Right hindlimb (tissue), 1 donor: ENCODE data around the gene CSNK2A2.
A peak's percentile ranks its signal among the peaks of the same experiment; 100 is the strongest.

Experiments used
- DNase-seq: peaks from one replicate; pipeline ENCODE4 v3.0.0-alpha.2; 2018

Gene CSNK2A2

DNA sequence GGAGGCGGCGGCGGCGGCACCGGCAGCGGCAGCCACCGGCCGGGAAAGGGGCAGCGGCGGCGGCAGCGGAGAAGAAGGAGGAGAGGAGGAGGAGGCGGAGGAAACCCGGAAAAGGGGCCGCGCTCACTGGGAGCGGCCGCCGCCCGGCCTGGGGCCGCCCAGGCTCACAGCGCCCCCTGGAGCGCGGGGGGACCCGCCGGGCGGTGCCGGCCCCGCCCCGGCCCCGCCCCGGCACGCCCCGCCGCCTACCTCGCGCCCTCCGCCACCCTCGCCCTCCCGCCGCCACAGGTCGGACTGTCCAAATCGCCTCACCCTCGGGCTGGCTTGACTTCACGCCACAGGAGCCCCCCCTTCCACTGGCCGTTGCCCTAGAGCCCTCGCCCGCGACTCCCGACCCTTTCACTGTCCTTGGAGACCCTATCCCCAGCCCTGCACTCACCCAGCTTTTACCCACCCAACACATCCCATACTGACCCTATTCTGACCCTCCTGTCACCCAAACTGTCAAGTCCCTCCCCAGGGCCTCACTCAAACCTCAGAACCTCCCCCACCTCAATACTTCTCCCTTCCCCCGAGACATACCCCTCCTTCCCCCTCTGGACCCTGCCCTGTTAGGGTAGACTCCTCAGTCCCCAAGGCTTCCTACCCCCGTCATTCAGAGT lies at the start of gene CSNK2A2:
CSNK2A2 (minus strand) TSS at position 85 of the 662 bp plus-strand sequence. CDS start 370 bp downstream, outside the sequence.
- DNase-seq = peak; percentile 78

DNA sequence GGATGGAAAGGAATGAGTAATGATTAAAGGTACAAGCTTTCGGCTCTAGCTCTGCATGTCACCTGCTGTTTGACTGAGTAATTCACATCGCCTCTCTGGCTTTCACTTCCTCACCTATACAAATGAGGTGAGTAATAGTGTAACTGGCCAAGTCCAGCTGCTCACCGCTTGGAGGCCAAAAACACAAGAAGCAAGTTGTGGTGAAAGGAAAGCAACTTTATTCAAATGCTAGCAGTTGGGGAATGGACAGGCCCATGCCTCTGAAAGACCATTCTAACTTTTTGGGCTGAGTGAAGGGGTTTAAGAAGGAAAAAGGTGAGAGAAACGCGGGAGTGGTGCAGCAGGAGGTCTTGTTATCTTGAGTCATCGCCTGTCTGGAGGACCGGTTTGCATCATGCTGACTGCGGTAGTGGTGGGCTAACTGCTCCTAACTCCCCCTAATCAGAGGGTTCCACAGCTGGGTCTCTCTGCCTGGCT lies 45.7 kb upstream of the CSNK2A2 start:
- DNase-seq = no peak

DNA sequence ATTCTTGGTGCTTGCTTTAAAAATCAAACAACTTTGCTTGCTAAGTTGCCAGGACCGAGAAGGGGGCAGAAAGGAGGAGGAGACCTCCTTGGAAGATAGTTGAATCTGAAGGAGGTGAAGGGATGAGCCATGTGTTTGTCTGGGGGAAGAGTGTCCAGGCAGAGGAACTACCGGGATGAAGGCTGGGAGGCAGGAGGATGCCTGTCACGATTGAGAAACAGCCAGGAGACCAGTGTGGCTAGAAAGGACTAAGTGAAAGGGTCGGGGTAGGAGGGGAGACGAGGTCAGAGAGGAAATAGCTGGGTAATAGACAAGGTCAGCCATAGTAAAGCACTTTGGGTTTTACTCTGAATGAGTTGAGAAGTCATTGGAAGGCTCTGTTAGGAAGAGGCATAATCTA lies 38.9 kb upstream of the CSNK2A2 start:
- no peak for DNase-seq

DNA sequence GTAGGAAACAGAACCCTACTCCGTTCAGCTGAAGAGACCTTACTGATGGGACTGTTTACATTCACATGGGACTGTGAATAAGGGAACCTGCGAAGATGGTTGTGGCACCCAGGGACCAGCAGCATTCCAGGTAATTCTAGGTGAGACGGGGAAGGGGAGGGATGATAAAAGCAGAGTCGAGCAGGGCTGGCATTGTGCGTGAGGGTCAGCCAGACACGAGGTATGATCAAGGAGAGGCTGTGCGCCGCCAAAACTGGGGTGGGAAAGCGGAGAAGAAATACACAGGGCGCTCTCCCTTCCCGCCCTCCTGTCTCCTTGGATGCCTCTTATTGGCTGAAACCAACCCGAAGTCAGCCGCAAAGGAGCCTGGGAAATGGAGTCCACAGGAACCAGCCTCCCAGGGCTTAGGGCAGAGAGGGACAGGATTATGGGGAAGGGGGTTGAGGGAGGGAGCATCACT lies 38.4 kb upstream of the CSNK2A2 start:
- peak; percentile 75 for DNase-seq

DNA sequence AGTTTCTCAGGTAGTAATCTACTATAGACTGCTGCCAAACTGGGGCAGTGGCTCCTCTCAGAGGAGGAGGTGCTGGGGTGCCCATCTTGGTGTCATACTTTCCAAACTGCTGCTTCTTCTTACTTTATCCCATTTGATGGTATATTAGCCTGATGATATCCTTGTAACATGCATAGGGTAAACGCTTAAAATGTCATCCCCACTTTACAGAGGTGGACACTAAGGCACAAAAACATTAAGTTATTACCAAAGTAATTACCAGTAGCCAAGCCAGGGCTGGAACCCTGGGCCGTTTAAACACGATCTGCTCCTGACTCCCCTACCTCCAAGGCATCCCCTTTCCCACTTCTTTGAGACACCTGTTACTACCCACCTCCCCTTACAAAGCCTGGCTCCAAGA lies 37.8 kb upstream of the CSNK2A2 start:
- DNase-seq = no peak

DNA sequence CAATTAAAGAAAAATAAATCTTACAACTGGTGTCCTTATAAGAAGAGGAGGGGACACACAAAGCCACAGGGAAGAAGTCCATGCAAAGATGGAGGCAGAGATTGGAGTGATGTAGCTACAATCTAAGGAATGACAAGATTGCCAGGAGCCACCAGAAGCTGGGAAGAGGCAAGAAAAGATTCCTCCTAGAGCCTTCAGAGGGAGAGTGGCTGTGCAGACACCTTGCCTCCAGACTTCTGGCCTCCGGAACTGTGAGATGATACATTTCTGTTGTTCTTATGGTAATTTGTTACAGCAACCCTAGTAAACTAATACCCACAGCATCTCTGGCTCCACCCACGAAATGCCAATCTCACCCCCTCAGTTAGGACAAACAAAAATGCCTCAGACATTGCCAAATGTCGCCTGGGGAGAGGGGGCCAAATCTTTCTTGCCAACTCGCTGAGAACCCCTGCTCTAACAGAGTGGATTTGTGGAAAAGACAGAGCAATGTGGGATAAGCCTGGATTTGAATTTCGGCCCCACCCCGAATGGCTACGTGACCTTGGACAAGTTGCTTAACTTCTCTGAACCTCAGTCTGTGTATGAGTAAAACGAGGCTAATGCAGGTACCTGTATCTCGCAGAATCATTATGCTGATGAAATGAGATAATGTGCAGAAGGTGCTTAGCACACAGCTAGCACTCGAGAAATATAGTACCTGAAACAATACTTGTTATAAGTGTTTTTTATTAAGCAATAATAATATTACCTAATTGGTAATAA lies 37.1 kb upstream of the CSNK2A2 start:
- DNase-seq = no peak

DNA sequence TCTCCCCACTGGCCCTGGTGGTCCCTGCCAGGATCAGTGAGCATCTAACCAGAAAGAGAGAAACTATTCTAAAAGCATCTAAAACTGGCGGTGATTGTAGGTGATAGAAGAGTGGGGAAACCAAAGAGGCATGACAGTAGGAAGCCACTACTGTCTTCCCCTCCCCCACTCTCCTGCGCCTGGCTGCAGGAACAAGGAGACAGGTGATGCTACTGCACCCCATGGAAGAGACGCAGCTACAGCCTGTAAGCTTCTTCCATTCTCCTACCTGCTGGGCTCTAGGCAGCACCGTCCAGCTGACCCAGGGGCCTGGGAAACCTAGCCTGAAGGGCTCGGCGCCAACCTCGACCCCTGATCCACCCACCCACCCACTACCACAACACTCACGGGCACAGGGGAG lies 32.4 kb upstream of the CSNK2A2 start:
- DNase-seq = no peak

DNA sequence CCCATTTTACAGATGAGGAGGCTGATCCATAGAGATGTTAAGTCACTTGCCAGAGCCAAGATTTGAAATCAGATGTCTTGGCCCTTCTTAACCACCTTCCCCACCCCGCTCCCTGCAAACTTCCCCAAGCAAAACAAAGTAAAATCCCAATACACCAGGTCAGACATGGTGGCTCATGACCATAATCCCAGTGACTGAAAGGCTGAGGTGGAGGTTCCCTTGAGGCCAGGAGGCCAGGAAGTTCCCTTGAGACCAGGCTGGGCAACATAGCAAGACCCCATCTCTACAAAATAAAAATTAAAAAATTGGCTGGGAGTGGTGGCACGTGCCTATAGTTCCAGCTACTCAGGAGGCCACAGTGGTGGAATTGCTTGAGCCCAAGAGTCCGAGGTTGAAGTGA lies 28.9 kb upstream of the CSNK2A2 start:
- no peak for DNase-seq

DNA sequence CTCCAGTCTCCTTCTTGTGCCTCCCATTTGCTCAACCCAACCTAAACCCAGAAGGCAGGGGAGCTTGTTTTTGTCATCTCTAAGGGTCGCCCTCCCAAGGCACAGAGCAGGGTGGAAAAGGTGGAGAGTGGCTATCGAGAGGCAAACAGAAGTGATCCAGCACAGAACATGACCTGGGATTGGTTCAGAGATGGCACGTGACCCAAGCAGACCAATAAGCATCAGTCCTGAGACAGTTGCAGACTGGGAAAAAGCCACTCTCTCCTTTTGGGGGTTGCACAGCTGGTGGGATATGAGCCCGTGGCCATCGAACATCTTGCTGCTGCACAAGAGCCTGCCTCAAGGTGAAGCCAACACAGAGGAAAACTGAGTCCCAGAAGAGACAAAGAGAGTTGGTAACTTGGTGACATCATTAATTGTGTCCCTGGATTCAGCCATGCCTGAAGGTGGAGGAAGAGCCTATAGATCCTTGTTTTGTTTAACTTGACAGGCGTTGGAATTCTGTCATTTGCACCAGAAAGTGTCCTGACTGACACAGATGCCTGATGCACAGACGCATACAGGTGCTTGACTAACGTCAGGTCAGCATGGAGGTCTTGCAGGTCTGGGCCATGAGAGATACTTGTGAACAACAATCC lies 28.2 kb upstream of the CSNK2A2 start:
- no peak for DNase-seq

DNA sequence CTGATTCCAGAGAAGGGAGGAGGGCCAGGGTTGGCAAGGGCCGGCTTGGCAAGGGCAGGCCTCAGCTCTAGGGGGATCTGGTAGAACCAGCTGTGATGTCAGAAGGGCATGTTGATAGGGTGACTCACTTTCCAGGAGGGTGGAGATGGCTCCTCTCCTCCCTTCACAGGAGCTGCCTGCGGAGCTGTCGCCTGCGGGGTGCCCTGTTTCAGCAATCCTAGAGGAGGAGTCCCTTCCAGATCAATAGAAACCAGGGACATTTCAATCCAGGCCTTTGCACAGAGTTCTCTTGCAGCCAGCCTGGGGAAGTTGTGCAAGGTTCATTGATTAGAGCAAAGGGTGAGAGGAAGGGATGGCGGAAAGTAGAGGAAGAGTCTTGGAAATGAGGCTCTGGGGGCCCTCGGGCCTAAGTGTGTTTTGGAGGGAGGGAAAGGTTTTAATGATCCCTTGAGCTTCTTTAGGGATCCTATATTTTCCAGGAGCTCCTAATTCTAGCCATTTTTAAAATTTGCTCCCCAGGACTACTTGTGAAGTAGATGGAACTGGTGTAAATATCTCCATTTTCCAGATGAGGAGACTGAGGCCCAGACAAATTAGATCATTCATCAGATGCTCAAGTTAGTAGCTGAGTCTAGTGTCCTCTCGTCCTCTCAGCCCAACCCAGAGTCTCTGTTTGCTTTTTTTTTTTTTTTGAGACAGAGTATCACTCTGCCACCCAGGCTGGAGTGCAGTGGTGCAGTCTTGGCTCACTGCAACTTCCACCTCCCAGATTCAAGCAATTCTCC lies 24.8 kb upstream of the CSNK2A2 start:
- DNase-seq = no peak

DNA sequence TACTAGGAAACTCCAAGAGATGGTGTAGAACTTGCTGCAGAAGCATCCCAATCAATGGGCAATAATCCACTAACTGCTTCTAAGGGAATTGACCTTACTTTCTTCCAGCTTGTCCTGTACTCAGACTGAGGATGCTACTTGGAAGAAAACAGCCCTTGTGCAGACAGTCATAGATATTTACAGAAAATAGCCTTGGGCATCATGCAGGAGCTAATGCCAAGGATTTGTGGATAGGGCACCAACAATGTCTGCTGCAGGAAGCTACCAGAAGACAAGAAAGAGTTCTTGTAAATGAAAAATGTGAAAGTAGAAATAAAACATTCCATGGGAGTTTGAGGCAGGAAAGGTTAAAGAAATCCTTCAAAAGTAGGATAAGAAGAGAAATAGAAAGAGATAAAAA lies 21.5 kb upstream of the CSNK2A2 start:
- DNase-seq = no peak

DNA sequence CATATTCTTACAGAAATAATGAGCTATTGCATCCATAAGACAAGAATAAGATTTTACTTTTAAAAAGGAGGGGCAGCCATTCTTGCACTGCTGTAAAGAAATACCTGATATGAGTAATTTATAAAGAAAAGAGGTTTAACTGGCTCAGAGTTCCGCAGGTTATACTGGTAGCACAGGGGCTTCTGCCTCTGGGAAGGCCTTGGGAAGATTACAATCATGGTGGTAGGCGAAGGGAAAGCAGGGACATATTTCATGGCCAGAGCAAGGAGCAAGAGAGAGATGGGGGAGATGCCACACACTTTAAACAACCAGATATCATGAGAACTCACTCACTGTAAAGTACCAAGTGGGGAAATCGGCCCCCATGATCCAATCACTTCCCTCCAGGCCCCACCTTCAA lies 20.9 kb upstream of the CSNK2A2 start:
- DNase-seq = no peak

DNA sequence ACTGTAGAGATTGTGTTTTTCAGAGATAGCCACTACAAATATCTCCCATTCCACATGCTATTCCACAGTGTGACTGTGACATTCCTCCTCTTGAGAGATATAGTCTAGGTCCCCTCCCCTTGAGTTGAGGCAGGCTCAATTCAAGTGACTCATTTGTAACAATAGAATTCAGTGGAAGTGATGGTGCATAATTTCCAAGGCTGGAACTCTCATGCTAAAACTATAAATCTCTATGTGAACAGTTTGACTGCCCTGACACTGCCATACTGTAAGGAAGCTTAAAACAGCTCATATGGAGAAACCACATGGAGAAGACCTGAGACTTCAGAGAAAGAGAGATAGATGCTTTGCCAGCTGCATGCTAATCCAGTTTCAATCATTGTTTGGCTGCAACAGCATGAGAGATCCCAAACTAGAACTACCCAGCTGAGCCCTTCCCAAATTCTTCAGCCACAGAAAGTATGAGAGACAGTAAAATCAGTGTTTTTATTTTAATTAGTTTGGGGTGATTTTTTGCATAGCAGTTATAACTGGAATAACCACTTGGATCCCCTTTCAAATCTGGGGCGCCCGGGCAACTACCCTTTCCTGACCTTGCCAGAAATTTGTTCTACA lies 19.5 kb upstream of the CSNK2A2 start:
- DNase-seq = no peak

DNA sequence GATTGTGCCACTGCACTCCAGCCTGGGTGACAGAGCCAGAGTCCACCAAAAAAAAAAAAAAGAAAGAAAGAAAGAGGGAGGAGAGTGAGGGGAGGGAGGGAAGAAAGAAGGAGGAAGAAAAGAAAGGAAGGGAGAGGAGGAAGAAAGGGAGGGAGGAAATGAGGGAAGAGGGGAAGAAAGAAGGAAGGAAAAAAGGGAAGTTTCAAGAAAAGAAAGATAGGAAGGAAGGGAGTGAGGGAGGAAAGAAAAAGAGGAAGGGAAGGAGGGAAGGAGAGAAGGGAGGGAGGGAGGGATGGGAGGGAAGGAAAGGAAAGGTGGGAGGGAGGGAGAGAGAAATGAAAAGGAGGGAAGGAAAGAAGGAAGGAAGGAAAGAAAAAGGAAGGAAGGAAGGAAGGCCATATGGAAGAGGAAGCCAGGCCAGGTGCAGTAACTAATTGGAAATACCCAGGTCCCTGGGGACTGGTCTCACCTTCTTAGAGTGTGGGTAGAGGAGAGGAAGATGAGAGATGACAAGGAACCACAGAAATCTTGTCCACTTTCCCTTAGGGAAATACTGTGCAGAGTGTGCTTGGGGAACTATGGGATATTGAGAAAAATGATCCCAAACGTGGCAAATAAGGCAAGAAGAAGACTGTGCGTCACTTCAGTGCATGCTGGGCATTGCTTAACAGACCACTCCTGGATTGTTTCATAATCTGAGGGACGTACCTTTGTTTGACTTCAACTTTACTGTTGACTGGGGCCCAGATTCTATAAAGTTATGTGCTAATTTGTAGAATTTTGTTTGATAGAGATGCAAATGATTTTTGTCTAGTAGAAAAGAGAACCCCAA lies 15.1 kb upstream of the CSNK2A2 start:
- no peak for DNase-seq

DNA sequence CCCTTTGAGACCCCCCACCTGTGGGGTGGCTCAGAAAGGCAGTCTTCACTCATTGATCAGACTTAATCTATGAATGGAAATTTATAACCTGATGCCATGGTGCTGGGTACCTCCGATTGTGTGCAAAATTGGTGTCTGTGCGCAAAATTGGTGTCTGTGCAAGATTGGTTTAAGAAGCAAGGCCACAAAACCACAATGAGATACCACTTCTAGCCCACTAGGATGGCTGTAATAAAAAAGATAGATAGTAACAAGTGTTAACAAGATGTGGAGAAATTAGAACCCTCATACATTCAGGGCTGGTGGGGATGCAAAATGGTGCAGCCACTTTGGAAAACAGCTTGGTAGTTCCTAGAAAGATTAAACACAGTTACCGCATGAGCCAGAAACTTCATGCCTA lies 13.9 kb upstream of the CSNK2A2 start:
- no peak for DNase-seq

DNA sequence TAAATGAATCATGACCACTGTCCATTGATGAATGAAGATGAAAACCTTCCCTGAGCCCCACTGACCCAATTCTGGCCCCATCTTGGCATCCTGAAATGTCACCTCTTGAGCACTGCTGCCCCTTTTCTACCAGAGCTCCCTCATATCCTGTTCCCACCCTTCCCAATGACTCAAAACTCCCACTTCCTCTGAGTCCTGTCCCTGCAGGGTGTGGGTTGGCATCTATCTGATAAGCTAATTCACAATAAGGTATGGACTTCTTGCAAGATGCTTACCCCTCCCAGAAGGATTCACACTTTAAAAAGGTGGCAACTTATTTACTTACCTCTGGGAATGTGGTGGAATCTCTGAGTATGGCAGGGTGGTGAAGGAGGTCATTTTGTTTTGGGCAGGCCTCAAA lies 13.3 kb upstream of the CSNK2A2 start:
- no peak for DNase-seq

DNA sequence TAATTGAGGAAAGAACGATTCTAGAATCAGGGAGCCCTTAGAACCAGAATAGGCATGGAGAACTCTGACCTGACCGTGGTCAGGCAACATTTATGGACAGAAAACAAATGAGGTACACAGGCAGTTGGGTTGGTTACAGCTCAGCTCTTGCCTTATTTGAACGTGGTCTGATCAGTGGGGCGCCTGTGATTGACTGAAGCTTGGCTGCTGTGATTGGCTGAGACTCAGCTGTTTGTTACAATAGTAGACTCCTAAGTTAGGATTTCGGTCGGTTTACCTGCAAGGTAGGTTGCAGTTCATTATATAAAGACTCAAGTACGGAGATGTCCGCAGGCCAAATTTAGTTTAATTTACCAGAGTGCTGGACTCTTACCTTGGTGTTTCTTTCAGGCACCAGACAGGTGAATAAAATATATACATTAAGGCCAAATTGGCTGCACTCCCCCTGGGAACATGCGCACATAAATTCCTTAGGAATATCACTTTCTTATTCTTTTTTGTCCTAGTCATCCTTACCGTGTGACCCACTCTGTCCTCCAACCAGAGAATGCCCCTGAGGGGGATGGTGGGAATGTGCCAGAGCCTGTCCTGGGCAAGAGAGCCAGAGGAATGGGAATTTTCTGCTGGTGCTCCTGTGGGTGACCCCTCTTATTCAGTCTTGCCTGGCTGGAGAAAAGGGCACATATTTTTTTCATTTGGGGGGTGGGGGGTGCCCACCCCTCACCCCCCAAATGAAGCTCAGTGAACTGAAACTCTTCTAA lies 7.5 kb upstream of the CSNK2A2 start:
- no peak for DNase-seq

DNA sequence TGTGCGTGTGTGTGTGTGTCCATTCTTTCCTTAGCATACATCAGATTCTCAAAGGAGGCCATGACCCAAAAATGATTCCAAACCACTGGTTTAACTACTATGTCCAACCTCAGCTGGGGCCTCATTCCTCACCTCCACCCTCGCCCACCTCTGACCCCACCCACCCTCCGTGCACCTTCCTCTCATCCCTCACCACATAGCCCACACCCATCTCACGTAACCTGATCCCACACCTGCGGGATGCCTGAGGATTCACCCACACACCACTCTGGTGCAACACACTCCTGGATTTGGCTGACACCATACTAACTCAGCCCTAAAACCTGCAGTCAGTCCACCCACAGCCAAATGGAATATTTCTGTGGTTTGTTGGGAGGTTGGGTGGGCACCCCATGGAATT lies 3.3 kb upstream of the CSNK2A2 start:
- no peak for DNase-seq

DNA sequence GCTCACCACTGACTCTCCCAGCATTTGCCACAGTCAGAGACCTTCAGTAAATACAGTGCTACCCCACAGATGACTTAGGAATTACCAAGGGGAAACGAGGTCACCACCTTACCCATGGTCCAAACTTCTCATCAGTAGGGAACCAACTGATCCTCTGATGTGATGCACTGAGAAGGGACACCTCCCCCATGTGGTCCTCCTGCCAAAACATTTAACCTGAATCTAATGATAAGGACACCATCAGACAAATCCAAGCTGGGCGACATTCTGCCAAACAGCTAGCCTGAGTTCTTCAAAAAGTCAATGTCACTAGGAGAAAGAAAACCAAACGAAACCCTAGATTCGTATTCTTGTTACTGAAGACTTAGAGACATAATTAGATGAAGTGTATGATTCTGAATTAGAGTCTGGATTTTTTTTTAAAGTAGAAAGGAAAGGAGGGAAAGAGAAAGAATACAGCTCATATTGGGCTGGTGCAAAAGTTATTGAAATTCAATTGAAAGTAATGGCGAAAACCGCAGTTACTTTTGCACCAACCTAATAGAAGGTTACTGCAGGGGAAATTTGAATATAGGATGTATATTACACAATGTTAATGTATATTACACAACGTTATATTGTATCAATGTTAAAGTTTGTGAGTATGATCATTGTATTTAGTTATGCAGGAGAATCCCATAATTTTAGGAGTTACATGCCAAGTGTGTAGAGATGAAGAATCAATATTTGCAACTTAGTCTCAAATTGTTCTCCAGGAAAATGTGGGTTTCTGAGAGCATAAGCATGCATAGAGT lies 2.3 kb upstream of the CSNK2A2 start:
- no peak for DNase-seq

DNA sequence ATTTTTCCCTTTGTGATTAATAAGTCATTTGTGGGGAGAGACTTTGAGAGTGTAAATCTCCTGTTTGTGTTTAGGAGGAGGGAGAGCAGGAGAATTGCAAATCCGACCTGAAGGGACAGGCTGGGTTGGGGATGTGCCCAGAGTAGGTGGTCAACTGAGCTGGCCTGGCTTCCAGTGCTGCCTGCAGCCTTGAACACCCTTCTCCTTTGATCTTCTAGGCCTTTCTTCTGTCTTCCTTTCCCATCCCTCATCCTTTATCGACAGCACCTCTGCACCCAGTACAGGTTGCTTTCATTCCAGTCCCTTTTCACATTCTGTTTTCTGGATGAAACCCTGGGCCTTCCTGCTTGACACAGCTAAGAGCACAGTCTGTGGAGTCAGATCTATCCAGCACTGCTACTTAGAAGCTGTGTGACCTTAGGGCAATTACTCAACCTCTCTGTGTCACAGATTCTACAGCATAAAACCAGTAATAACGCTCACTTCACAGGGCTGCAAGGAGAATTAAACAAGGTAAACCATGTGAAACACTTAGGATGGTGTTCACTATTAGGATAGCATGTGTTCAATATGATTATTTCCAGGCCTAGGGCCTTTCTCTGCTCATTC lies 1.0 kb upstream of the CSNK2A2 start:
- no peak for DNase-seq
